Stromal cell of bone marrow (primary cell): ENCODE results near the gene KCNIP2.
A peak's percentile ranks its signal among the peaks of the same experiment; 100 is the strongest.

Source experiments
- DNase-seq: peaks from one replicate; pipeline ENCODE4 v3.0.0-alpha.2; 2012; ENCODE audit warnings: low read depth

The KCNIP2 gene

DNA sequence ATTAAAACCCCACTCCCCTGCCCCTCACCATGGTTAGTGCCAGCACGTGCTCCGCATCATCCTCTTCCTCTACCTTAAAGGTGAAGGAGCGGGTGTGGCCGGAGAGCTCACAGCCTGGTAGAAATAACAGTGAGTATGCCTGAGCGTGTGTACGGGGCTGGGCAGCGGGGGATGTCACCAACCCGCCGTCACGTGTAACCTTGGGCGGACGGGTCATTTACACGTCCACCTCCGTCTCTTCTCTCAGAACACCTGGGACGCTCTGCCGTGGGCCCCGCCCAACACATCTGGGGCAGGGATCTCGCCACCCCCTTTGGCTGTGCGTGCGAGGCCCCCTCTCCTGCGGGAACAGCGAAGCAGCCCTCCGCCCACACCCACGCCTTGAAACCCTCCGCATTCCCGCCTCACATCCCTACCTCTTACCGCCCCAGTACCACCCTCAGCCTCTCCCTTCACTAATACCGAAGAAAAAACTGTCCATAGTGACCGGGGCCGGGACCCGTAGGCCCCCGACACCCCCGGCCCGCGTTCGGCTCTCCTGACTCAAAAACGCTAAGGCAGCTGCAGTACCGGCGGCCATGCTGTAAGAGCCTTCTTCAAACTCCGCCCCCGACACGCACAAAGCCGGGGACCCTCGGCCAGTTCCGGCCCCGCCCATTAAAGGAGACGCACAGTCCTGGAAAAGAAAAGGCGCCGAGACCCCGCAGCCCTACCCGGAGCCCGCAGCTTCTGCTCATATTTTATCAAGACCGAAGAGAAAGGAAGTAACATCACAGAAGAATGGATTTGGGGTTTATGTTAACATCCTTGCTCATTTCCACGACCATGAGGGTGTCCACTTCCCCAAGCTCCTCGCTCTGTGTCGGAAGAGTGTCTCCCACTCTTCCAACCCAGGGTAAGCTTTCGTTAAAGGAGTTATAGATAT lies 60.5 kb downstream of the KCNIP2 start, which contains the start of gene NPM3:
Gene NPM3, minus strand, starts transcription at position 636 of the 925 bp plus-strand sequence. Its CDS starts 56 bp downstream, at position 580.
- peak; percentile 63 for DNase-seq

- no peak for DNase-seq
Measured at GRCh38 chr10:101781984-101782810, 61.4 kb downstream of the KCNIP2 start.

GRCh38 chr10:101781655-101781983 lies 62.0 kb downstream of the KCNIP2 start:
- DNase-seq, result no peak

DNA sequence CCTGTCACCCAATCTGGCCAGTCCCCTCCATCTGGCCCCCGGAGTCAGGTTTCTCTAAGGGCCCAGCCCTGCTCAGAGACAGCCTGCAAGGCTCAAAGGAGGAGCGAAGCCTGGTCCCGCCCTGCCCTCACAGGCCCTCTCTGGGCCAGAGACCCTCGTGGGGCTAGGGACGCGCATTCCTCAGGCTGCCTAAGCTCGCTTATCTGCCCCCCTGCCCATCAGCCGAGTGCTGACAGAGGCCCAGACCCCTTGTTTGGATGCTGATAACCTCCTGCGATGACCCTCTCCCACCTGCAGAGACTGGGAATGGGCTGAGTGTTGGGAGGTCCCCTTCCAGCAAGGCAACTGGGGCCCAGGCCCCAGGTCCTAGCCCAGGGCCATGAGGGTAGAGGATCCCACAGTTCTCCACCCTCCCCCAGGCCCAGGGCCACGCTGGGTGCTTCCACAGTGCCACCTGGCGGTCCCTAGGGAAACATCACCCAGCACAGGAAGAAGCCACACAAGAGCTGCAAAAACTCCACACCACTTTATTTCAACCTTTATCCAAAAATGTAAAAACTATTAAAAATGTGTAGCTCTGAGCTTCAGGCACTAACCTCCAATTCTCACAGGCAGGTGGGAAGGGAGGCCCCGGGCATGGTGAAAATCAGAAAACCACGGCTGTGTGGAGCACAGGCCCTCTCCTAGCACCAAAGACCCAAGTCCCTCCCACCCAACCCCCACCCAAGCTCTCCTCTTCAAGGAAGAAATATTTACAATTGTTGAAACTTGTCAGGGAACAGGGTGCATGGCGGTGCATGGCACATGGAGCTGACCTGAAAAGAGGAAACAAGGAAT lies 62.6 kb downstream of the KCNIP2 start:
- peak; percentile 25 for DNase-seq

DNA sequence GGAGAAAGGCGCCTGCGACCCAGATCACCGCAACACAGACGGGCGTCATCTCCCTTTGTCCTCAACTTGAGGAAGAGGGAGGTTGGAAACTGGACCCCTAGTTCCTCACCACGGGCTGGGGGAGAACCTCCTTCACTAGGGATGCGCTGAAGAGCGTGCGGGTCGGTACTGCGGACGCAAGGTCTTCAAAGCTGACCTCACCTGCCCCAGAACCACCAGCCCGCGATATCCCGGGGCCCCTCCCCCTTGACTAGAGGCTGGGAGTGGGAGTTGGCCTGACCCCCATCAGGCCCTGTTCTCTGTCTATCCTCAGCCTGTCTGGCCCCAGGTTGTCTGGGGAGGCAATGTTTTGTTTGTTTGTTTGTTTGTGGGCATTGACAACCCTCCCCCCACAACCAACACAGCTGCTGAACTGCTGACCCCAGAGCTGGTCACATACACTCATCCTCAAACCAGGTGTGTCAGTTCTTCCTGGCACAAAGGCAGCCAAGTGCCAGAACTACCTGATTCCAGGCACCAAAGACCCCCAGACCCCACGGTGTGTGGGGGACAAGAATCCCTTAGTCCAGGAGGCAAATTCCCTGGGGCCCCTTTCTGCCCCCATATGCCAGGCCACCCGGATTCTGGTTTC lies 63.3 kb downstream of the KCNIP2 start:
- DNase-seq, result no peak

- peak; percentile 32 for DNase-seq
Measured at GRCh38 chr10:101779544-101780186, 63.9 kb downstream of the KCNIP2 start.

GRCh38 chr10:101778781-101779543 lies 64.6 kb downstream of the KCNIP2 start:
- DNase-seq, result no peak

DNA sequence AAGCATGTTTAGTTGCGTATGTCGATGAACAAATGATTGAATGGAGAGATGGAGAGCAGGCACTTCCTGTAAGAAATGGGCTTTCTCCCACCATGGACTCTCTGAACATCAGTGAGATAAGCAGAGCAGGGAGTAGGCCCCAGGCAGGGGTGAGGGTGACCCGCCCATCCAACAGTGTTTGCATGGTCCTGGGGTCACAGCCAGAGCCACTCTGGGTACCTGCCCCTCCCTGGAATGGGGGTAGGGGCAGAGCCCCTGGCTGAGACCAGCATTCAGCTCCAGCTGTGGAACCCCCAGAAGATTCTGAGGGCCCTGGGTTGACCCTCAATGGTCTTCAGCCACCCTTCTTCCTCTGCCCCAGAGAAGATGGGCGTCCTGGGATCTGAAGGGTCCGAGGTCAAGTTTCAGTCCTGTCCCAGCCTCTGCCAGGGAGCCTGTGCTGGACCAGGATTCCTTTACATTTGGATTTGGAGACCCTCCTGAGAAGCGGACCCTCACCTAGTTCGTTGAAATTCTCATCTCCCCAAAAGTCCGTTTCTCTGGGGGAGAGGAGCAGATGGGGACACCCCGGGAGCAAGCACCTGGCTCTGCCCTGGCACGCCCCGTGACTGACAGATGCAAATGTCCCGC lies 65.3 kb downstream of the KCNIP2 start:
- DNase-seq, result no peak

DNA sequence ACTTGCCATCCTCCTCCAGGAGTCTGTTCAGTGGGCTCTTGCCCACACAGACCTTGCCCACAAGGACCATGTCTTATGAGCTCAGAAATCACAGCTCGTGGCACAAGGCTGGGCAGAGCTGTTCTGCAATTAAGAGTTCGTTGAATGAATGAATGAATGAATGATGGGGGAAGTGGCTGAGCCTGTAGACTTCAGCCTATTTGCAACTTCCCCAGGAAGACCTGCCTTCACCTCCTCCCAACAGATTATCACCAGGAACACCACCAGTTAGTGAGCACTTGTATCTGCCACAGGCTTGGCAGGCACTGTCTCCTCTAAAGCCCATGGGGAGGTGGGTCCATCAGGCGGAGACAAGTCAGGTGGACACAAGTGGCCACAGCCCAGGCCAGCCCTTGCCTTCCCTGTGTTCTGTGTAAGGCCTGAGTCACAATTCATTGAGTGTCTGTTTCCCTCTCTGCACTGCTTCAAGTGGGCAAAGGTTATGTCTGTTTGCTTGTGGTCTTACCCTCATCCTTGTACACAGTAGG lies 65.9 kb downstream of the KCNIP2 start:
- DNase-seq, result no peak

- no peak for DNase-seq
Measured at GRCh38 chr10:101776161-101776817, 67.3 kb downstream of the KCNIP2 start.
